Stimulated activated CD8-positive, alpha-beta memory T cell treated with anti-CD3 and anti-CD28 coated beads, Interleukin-4, amount 100 ng/mL, for 1 hour (primary cell): Measurements from ENCODE around the gene SPINK4.

Source experiments
- DNase-seq, 2 donors: peaks; one replicate each; pipeline ENCODE4 v3.0.0-alpha.2; 2020; ENCODE audit warnings: low read depth in 2 of 2, low spot score in 1 of 2

Gene SPINK4

GRCh38 chr9:33256236-33256635 is 16.3 kb downstream of the SPINK4 start:
- no peak for DNase-seq

- no peak for DNase-seq
Observed at GRCh38 chr9:33257276-33257675, 17.3 kb downstream of the SPINK4 start.

- no peak for DNase-seq
Observed at GRCh38 chr9:33260372-33260771, 20.4 kb downstream of the SPINK4 start.

GRCh38 chr9:33263131-33264002 is 23.4 kb downstream of the SPINK4 start:
- DNase-seq: no peak

- no peak for DNase-seq
Observed at GRCh38 chr9:33264003-33264472, 24.1 kb downstream of the SPINK4 start.

GRCh38 chr9:33264473-33265177 is 24.7 kb downstream of the SPINK4 start, which contains the start of the genes BAG1 and CHMP5:
BAG1 (minus strand) TSS chr9:33264708.
CHMP5 (plus strand) TSS chr9:33265049; CDS start chr9:33265079, 30 bp downstream.
- DNase-seq: peak; percentile 100

GRCh38 chr9:33265211-33265865 is 25.4 kb downstream of the SPINK4 start:
- no peak for DNase-seq

- DNase-seq: no peak
Observed at GRCh38 chr9:33267151-33267767, 27.3 kb downstream of the SPINK4 start.

- DNase-seq: no peak
Observed at GRCh38 chr9:33270146-33270545, 30.2 kb downstream of the SPINK4 start.

GRCh38 chr9:33272061-33272460 is 32.1 kb downstream of the SPINK4 start:
- DNase-seq: no peak

- DNase-seq: no peak
Observed at GRCh38 chr9:33273266-33273971, 33.5 kb downstream of the SPINK4 start.

GRCh38 chr9:33273972-33274328 is 34.0 kb downstream of the SPINK4 start:
- DNase-seq: no peak

GRCh38 chr9:33277484-33277883 is 37.5 kb downstream of the SPINK4 start:
- no peak for DNase-seq

- DNase-seq: no peak
Observed at GRCh38 chr9:33285502-33285901, 45.5 kb downstream of the SPINK4 start.

- no peak for DNase-seq
Observed at GRCh38 chr9:33287087-33287490, 47.1 kb downstream of the SPINK4 start.

GRCh38 chr9:33288235-33288634 is 48.3 kb downstream of the SPINK4 start:
- no peak for DNase-seq

- no peak for DNase-seq
Observed at GRCh38 chr9:33288828-33289483, 49.0 kb downstream of the SPINK4 start.

- no peak for DNase-seq
Observed at GRCh38 chr9:33289496-33289895, 49.5 kb downstream of the SPINK4 start.

- no peak for DNase-seq
Observed at GRCh38 chr9:33289936-33290246, 49.9 kb downstream of the SPINK4 start.
